K562 (cell line): ENCODE measurements around the gene DNAJC17. TPM values are rescaled to one million over a fixed set of nuclear protein-coding genes. Genes with fewer than 3 reads are reported as not detected.

Experiments
- EGR1 ChIP-seq: fragments of 450-650 bp; conservative IDR thresholded peaks from 2 replicates; pipeline ENCODE4 v1.6.1; 2017; ENCODE audit warnings: mild to moderate bottlenecking
- JUND ChIP-seq, 2 experiments: IDR thresholded peaks; 2 replicates in 1 of 2; 3 replicates in 1 of 2; pipeline ENCODE4 v1.6.1; 2011; ENCODE audit warnings: borderline replicate concordance in 2 of 2, low read depth in 2 of 2, low read length in 2 of 2, improper control_type of control experiment in 1 of 2, missing biosample characterization in 1 of 2, missing genetic modification characterization in 1 of 2, missing genetic modification reagents in 1 of 2
- POLR2B ChIP-seq: fragments of 450-650 bp; IDR thresholded peaks from 2 replicates; pipeline ENCODE4 v1.6.1; 2018; ENCODE audit warnings: low read depth; ENCODE audit not compliant: partially characterized antibody
- TEAD1 ChIP-seq, 2 experiments: fragments of 450-650 bp in 1 of 2; sonication (generic) in 1 of 2; formaldehyde crosslinking; IDR thresholded peaks; 2 replicates each; pipeline versions ENCODE4 v1.4.0 to v1.8.0; 2020 to 2022; ENCODE audit warnings: mild to moderate bottlenecking in 2 of 2, missing genetic modification reagents in 1 of 2
- TFE3 ChIP-seq: fragments of 450-650 bp; formaldehyde crosslinking; IDR thresholded peaks from 2 replicates; pipeline ENCODE4 v1.4.0; 2020; ENCODE audit warnings: mild to moderate bottlenecking, mixed read lengths
- YY1 ChIP-seq, 3 experiments: IDR thresholded peaks; 2 replicates each; pipeline ENCODE4 v1.6.1; 2011; ENCODE audit warnings: low read length in 2 of 3, mild to moderate bottlenecking in 2 of 3, moderate library complexity in 2 of 3, borderline replicate concordance in 1 of 3, control low read depth in 1 of 3, low read depth in 1 of 3; ENCODE audit not compliant: insufficient read depth in 3 of 3, insufficient replicate concordance in 2 of 3, control insufficient read depth in 1 of 3, insufficient read length in 1 of 3; ENCODE audit errors: extremely low read depth in 1 of 3
- ZFP30 ChIP-seq: fragments of 250-450 bp; sonication (Bioruptor Pico); IDR thresholded peaks from 2 replicates; pipeline ENCODE4 v1.8.0; 2022; ENCODE audit warnings: moderate library complexity, mild to moderate bottlenecking, inconsistent platforms, borderline replicate concordance
- ZNF766 ChIP-seq: fragments of 200-800 bp; sonication (Bioruptor generic); conservative IDR thresholded peaks from 2 replicates; pipeline ENCODE4 v1.6.1; 2016; ENCODE audit warnings: missing genetic modification characterization, missing compliant biosample characterization
- polyA plus RNA-seq, 8 experiments: library from polyadenylated mRNA; depleted of rRNA in 4 of 8; stranded (reverse) in 5 of 8; unstranded in 3 of 8; fragments of >200 nt; fragmentation: Nextera tagmentation in 2 of 8; fragmentation: Illumina TruSeq in 1 of 8; extraction: Ambion mirVana in 2 of 8; extraction: Trizol in 1 of 8; gene quantifications; 2 replicates each; pipeline versions ENCODE4 v1.2.1 to v1.2.3, GENCODE V29; 2011 to 2014; ENCODE audit warnings: inconsistent platforms in 1 of 8, missing spikeins in 1 of 8
- total RNA-seq, 7 experiments: library from RNA; depleted of rRNA in 6 of 7; stranded (reverse); fragments of >200 nt in 6 of 7; fragmentation: Illumina TruSeq in 2 of 7; extraction: Trizol in 2 of 7; gene quantifications; 2 replicates each; pipeline versions ENCODE4 v1.2.1 to v1.2.3, GENCODE V29; 2011 to 2021; ENCODE audit warnings: low replicate concordance in 1 of 7
- TF ChIP-seq, protein P1 (sequence below): fragments of 250-450 bp; sonication (Bioruptor Pico); IDR thresholded peaks from 2 replicates; pipeline ENCODE4 v1.4.0; 2020; ENCODE audit warnings: mild to moderate bottlenecking
- TF ChIP-seq, protein P2 (sequence below): sonication (generic); formaldehyde crosslinking; IDR thresholded peaks from 2 replicates; pipeline ENCODE4 v1.8.0; 2022; ENCODE audit warnings: mild to moderate bottlenecking, missing genetic modification reagents

Gene DNAJC17
- total and polyA plus RNA-seq, 9 of the 15 experiments (the other 6 are each of a cell fraction or from before 2014, with no cell fraction given): 2.4 to 79.4 (median 44.2) TPM

DNA sequence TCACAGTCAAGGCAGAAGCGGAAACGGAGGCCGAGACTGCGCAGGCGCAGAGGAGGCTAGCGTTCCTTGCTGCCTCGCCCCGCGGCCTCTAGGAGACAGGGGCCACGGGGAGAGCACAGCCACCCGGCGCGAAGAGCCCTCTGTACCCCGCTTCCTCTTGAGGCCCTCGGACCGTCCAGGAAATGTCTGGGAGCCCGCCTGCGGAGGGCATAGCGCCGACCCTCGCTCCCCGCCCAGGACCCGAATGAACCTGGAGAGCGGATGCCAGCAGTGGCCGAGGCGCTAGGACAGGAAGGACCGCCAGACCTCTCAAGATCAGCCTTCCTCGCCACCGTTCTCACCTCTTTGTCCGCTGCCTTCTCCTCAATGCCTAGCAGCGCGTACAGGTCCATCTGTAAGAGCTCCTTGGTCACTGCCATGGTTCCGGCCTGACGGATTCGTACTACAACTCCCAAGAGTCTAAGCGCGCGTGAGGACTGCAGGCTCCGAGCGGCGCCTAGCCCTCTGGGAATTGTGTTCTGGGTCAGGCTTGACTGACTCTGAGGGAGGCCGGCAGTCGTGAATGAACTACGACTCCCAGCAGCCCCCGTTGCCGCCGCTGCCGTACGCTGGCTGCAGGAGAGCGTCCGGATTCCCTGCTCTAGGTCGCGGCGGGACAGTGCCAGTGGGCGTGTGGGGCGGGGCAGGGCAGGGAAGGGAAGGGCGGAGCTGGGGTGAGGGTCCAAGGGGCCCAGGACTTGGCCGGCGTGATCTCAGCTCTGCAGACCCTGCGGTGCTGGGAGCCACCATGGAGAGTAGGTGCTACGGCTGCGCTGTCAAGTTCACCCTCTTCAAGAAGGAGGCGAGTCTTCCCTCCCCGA lies at the start of gene DNAJC17, which contains the start of gene ZFYVE19 (continued):
- TF ChIP-seq ZNF766 (CRISPR knock-in tag) (peak; percentile 92), YY1 (IDR thresholded peaks at IDR 0.05; ENCODE audit: borderline replicate concordance in 1 of 3, control insufficient read depth in 1 of 3, extremely low read depth in 1 of 3, insufficient read depth in 3 of 3, insufficient read length in 1 of 3, insufficient replicate concordance in 2 of 3, low read depth in 1 of 3, low read length in 2 of 3) (peak; percentile 10 to 76 (median 68)), JUND (IDR thresholded peaks at IDR 0.05; ENCODE audit: borderline replicate concordance, low read depth, low read length) (peak; percentile 30; the same call in 1 of the 2 replicates), JUND (tag; IDR thresholded peaks at IDR 0.05; ENCODE audit: borderline replicate concordance, low read depth, low read length) (peak; percentile 3; the same call in 1 of the 3 replicates), ZFP30 (CRISPR knock-in tag) (no peak), POLR2B (peak; percentile 78), TEAD1 (CRISPR knock-in tag; IDR thresholded peaks at IDR 0.05) (0 out of 4 replicates have a peak, but pooled peaks of 1 of the 2 experiments have one; percentile 50), TFE3 (CRISPR knock-in tag) (no peak), EGR1 (peak; percentile 78)
- TF ChIP-seq, protein P1, sequence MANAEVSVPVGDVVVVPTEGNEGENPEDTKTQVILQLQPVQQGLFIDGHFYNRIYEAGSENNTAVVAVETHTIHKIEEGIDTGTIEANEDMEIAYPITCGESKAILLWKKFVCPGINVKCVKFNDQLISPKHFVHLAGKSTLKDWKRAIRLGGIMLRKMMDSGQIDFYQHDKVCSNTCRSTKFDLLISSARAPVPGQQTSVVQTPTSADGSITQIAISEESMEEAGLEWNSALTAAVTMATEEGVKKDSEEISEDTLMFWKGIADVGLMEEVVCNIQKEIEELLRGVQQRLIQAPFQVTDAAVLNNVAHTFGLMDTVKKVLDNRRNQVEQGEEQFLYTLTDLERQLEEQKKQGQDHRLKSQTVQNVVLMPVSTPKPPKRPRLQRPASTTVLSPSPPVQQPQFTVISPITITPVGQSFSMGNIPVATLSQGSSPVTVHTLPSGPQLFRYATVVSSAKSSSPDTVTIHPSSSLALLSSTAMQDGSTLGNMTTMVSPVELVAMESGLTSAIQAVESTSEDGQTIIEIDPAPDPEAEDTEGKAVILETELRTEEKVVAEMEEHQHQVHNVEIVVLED (CRISPR knock-in tag): peak; percentile 97
- TF ChIP-seq, protein P2, sequence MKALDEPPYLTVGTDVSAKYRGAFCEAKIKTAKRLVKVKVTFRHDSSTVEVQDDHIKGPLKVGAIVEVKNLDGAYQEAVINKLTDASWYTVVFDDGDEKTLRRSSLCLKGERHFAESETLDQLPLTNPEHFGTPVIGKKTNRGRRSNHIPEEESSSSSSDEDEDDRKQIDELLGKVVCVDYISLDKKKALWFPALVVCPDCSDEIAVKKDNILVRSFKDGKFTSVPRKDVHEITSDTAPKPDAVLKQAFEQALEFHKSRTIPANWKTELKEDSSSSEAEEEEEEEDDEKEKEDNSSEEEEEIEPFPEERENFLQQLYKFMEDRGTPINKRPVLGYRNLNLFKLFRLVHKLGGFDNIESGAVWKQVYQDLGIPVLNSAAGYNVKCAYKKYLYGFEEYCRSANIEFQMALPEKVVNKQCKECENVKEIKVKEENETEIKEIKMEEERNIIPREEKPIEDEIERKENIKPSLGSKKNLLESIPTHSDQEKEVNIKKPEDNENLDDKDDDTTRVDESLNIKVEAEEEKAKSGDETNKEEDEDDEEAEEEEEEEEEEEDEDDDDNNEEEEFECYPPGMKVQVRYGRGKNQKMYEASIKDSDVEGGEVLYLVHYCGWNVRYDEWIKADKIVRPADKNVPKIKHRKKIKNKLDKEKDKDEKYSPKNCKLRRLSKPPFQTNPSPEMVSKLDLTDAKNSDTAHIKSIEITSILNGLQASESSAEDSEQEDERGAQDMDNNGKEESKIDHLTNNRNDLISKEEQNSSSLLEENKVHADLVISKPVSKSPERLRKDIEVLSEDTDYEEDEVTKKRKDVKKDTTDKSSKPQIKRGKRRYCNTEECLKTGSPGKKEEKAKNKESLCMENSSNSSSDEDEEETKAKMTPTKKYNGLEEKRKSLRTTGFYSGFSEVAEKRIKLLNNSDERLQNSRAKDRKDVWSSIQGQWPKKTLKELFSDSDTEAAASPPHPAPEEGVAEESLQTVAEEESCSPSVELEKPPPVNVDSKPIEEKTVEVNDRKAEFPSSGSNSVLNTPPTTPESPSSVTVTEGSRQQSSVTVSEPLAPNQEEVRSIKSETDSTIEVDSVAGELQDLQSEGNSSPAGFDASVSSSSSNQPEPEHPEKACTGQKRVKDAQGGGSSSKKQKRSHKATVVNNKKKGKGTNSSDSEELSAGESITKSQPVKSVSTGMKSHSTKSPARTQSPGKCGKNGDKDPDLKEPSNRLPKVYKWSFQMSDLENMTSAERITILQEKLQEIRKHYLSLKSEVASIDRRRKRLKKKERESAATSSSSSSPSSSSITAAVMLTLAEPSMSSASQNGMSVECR: peak; percentile 76; the same call in 1 of the 2 replicates
